Mesendoderm (in vitro differentiated cells): ENCODE measurements around the gene WWC1.

ENCODE experiments used
- DNase-seq: peaks from one replicate; pipeline ENCODE4 v3.0.0; 2013
- H2AK5ac ChIP-seq: 2 replicates; pipeline ENCODE4 v1.6.1; 2013; ENCODE audit warnings: low read length, inconsistent platforms
- H2BK120ac ChIP-seq: 2 replicates; pipeline ENCODE4 v1.6.1; 2013; ENCODE audit warnings: low read depth, mild to moderate bottlenecking, low read length, moderate library complexity, mixed read lengths
- H2BK15ac ChIP-seq: replicated peaks from 2 replicates; pipeline ENCODE4 v1.6.1; 2013; ENCODE audit warnings: low read depth, mild to moderate bottlenecking, moderate library complexity
- H2BK5ac ChIP-seq: 2 replicates; pipeline ENCODE4 v1.6.1; 2013; ENCODE audit warnings: low read length, inconsistent platforms
- H3K18ac ChIP-seq: 2 replicates; pipeline ENCODE4 v1.6.1; 2013; ENCODE audit warnings: mild to moderate bottlenecking, low read length, mixed read lengths
- H3K23ac ChIP-seq: one replicate; pipeline ENCODE4 v1.6.1; 2013; ENCODE audit warnings: low read length
- H3K27ac ChIP-seq: 2 replicates; pipeline ENCODE4 v1.5.1; 2013; ENCODE audit warnings: low read depth, mild to moderate bottlenecking, inconsistent platforms, low read length, moderate library complexity
- H3K27me3 ChIP-seq: 2 replicates; pipeline ENCODE4 v1.6.1; 2013; ENCODE audit warnings: low read length, control low read depth, mild to moderate bottlenecking, inconsistent platforms; ENCODE audit not compliant: insufficient read depth, poor library complexity
- H3K36me3 ChIP-seq: 2 replicates; pipeline ENCODE4 v1.6.1; 2013; ENCODE audit warnings: low read length, inconsistent platforms; ENCODE audit not compliant: control insufficient read depth, insufficient read depth
- H3K4ac ChIP-seq: one replicate; pipeline ENCODE4 v1.6.1; 2013; ENCODE audit warnings: low read depth, mild to moderate bottlenecking, low read length, moderate library complexity
- H3K4me1 ChIP-seq: 2 replicates; pipeline ENCODE4 v1.6.1; 2013; ENCODE audit warnings: low read depth, low read length, inconsistent platforms; ENCODE audit not compliant: control insufficient read depth
- H3K4me2 ChIP-seq: 2 replicates; pipeline ENCODE4 v1.6.1; 2013; ENCODE audit warnings: low read length
- H3K4me3 ChIP-seq: 2 replicates; pipeline ENCODE4 v1.5.1; 2013; ENCODE audit warnings: mild to moderate bottlenecking, low read length
- H3K56ac ChIP-seq: one replicate; pipeline ENCODE4 v1.6.1; 2013; ENCODE audit warnings: low read length
- H3K79me1 ChIP-seq: 2 replicates; pipeline ENCODE4 v1.6.1; 2013; ENCODE audit warnings: low read length, inconsistent platforms
- H3K79me2 ChIP-seq: 2 replicates; pipeline ENCODE4 v1.6.1; 2013; ENCODE audit warnings: mild to moderate bottlenecking, low read length; ENCODE audit not compliant: control insufficient read depth, insufficient read depth
- H3K9ac ChIP-seq: 2 replicates; pipeline ENCODE4 v1.6.1; 2013; ENCODE audit warnings: low read length, inconsistent platforms
- H4K5ac ChIP-seq: one replicate; pipeline ENCODE4 v1.6.1; 2013; ENCODE audit warnings: low read length
- H4K8ac ChIP-seq: one replicate; pipeline ENCODE4 v1.6.1; 2013; ENCODE audit warnings: low read depth, mild to moderate bottlenecking, control low read depth, low read length, moderate library complexity
- WGBS: extraction: QIAGEN DNeasy Blood & Tissue Kit; methylation state at CpG from one replicate; pipeline ENCODE4 v1.1.7; 2013; ENCODE audit warnings: low lambda C conversion rate, missing lambda C conversion rate; ENCODE audit not compliant: insufficient coverage; ENCODE audit errors: extremely low coverage; 5-methylcytosine and 5-hydroxymethylcytosine counted together

Gene WWC1

DNA sequence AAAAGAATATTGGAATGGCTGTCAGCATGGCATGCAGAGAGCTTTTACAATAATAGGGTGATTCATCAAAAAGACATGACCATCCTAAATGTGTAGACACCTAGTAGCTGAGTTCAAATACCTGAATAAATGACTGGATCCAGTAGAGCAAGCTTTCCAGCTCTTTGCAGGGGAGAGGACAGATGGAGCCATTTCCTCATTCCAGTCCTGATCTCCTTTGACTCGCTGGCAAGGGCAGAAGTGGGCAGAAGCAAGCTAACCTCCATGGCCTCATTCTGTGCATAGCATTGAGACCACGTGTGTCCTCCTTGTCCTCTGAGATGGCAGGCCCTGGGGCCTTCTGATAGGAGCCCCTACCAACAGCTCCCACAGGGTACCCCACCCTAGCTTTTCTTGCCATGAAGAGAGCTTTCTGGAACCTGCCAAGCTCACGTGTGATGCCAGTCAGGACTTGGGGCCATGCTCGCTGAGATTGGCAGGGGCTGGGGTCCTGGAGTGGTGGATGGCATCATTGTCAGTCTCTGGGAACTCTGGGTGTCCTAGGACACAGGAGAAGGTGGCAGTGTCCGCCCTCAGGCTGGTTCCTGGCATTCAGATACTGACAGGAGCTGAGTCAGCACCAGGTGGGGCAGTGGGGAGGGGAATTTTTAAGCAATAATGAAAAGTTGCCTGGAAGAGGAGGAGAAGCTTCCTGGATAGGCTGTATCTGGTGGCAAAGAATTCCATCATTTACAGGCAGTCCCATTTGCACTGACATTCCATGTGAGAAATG is 33.6 kb downstream of the WWC1 start:
- H3K79me2 ChIP-seq: peaks cover 6% of the 10 kb centered on the region
- WGBS: no CpG with 5 or more reads among the region's 5 CpGs
- no peak overlapping the region for H2BK5ac ChIP-seq
- H4K8ac ChIP-seq: no peak overlapping the region
- H3K79me1 ChIP-seq: peaks cover 11% of the 10 kb centered on the region
- no peak overlapping the region for H4K5ac ChIP-seq
- DNase-seq: peak; percentile 61
- no peak overlapping the region for H3K4me3 ChIP-seq
- no peak overlapping the region for H3K23ac ChIP-seq
- H2AK5ac ChIP-seq: no peak overlapping the region
- no peaks in the 10 kb centered on the region for H3K36me3 ChIP-seq
- no peak overlapping the region for H3K4me2 ChIP-seq
- no peak overlapping the region for H3K9ac ChIP-seq
- H3K27ac ChIP-seq: no peak overlapping the region
- no peak overlapping the region for H3K56ac ChIP-seq
- no peaks in the 10 kb centered on the region for H3K27me3 ChIP-seq
- peaks cover 9% of the 10 kb centered on the region for H3K4me1 ChIP-seq
- H3K18ac ChIP-seq: no peak overlapping the region
- H2BK120ac ChIP-seq: no peak overlapping the region
- H3K4ac ChIP-seq: no peak overlapping the region
- H2BK15ac ChIP-seq: no peak overlapping the region

DNA sequence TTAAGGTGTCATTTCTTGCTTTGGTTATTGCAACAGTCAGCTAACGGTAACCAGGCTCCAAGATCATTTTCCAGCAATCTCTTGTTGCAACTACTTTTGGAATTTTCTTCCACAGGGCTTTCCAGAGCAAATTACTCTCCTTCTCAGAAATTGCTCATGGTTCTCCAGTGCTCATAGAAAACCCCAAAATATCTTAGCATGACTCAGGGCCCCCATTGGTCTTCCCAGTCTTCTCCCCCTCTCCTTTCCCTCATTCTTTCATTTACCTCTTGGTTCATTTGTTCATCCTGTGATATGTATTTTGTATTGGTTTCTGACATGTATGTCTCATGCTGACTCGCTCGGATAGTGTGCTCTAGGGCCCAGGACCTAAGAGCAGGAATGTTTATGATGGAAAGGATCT is 35.6 kb downstream of the WWC1 start:
- Histone ChIP-seq H3K4me1 (peaks cover 13% of the 10 kb centered on the region), H2AK5ac (no peak overlapping the region), H3K18ac (no peak overlapping the region), H3K36me3 (no peaks in the 10 kb centered on the region), H4K5ac (no peak overlapping the region), H3K23ac (no peak overlapping the region), H3K4me2 (no peak overlapping the region), H3K79me2 (peaks cover 11% of the 10 kb centered on the region), H4K8ac (no peak overlapping the region), H3K79me1 (peaks cover 13% of the 10 kb centered on the region), H2BK15ac (no peak overlapping the region), H3K9ac (no peak overlapping the region), H2BK120ac (no peak overlapping the region), H3K27ac (no peak overlapping the region), H2BK5ac (no peak overlapping the region), H3K4me3 (no peak overlapping the region), H3K4ac (no peak overlapping the region), H3K27me3 (no peaks in the 10 kb centered on the region), H3K56ac (no peak overlapping the region)
- WGBS: no CpG with 5 or more reads among the region's 3 CpGs
- no peak for DNase-seq

DNA sequence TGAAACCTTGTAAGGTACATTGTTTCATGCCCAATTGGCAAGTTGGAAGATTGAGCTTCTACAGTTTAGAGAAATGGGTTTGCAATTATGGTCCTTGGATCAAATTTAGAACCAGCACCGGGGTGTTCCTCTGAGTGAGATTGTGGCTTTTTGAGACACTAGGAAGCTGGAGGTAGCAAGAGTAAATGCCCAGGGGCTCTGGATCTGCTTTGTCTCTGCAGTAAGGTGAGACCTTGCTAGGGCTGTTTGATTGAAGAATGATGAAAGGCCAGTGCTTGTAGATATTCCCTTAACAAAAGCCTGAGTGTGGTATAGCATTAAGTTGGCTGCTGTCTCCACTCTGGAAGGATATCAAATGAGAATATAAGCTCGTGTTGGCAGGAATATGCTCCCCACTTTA is 36.0 kb downstream of the WWC1 start:
- DNase-seq: no peak
- Histone ChIP-seq H2BK15ac (no peak overlapping the region), H4K8ac (no peak overlapping the region), H3K4me2 (no peak overlapping the region), H4K5ac (no peak overlapping the region), H3K9ac (no peak overlapping the region), H3K18ac (no peak overlapping the region), H3K23ac (no peak overlapping the region), H3K79me1 (peaks cover 13% of the 10 kb centered on the region), H3K27ac (no peak overlapping the region), H2AK5ac (no peak overlapping the region), H3K27me3 (no peaks in the 10 kb centered on the region), H3K4me1 (peaks cover 13% of the 10 kb centered on the region), H2BK120ac (no peak overlapping the region), H3K4ac (no peak overlapping the region), H2BK5ac (no peak overlapping the region), H3K56ac (peak overlapping the region; percentile 5), H3K36me3 (no peaks in the 10 kb centered on the region), H3K79me2 (peaks cover 11% of the 10 kb centered on the region), H3K4me3 (no peak overlapping the region)
- no CpG with 5 or more reads among the region's 2 CpGs for WGBS

DNA sequence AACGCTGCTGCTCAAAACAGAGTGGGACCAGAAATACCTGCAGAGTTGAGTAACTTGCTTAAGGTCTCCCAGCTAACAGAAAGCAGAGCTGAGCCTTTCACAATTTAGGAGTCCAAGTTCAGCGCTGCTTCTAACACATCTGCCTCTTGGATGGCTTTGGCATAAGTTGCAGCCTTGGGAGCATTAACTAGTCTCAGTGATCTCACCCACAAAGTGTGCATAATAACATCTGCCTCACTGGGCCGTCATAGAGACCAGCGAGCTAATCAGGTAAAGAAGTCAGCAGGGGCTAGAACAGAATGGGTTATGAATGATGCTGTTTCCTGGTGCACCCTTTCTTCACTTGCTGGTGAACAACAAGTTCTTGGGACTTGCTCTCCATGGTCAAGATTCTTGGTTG is 36.5 kb downstream of the WWC1 start:
- Histone ChIP-seq H3K36me3 (no peaks in the 10 kb centered on the region), H3K79me2 (peaks cover 11% of the 10 kb centered on the region), H3K4me3 (no peak overlapping the region), H2BK120ac (no peak overlapping the region), H2AK5ac (no peak overlapping the region), H2BK5ac (no peak overlapping the region), H3K79me1 (peaks cover 13% of the 10 kb centered on the region), H2BK15ac (no peak overlapping the region), H3K4me2 (no peak overlapping the region), H3K27ac (no peak overlapping the region), H3K23ac (no peak overlapping the region), H3K9ac (no peak overlapping the region), H4K5ac (no peak overlapping the region), H3K56ac (peak overlapping the region; percentile 5), H3K4ac (no peak overlapping the region), H3K18ac (no peak overlapping the region), H3K4me1 (peaks cover 13% of the 10 kb centered on the region), H4K8ac (no peak overlapping the region), H3K27me3 (no peaks in the 10 kb centered on the region)
- DNase-seq: peak; percentile 62
- WGBS: no CpG with 5 or more reads among the region's 4 CpGs

DNA sequence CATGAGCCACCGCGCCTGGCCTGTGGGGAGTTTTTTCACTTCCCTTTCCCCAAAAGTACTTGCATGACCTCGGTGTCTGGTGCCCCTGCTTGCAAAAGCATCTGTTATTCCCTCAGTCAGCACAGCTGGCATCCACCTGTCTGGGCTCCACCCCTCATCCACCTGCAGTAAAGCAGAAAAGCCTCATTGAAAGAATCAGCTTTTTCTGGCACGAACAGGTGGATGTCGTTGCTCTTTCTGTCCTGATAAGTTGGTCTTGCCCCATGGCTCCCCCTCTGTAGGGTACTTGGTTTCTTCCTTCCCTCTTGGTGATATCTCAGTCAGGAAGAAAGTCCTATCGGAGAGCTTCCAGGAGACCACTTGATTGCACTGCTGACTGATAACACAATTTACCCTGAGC is 37.4 kb downstream of the WWC1 start:
- H3K27ac ChIP-seq: no peak overlapping the region
- no peak overlapping the region for H2BK15ac ChIP-seq
- no peak overlapping the region for H3K4ac ChIP-seq
- H3K4me2 ChIP-seq: no peak overlapping the region
- peak; percentile 98 for DNase-seq
- H3K56ac ChIP-seq: peak overlapping the region; percentile 34
- H3K79me1 ChIP-seq: peaks cover 13% of the 10 kb centered on the region
- H3K36me3 ChIP-seq: no peaks in the 10 kb centered on the region
- no peak overlapping the region for H2AK5ac ChIP-seq
- no peak overlapping the region for H3K4me3 ChIP-seq
- H3K23ac ChIP-seq: no peak overlapping the region
- no peak overlapping the region for H3K9ac ChIP-seq
- H3K27me3 ChIP-seq: no peaks in the 10 kb centered on the region
- no peak overlapping the region for H4K8ac ChIP-seq
- no peak overlapping the region for H2BK120ac ChIP-seq
- no peak overlapping the region for H4K5ac ChIP-seq
- H3K4me1 ChIP-seq: peaks cover 15% of the 10 kb centered on the region
- no CpG with 5 or more reads among the region's 6 CpGs for WGBS
- H3K18ac ChIP-seq: no peak overlapping the region
- peaks cover 11% of the 10 kb centered on the region for H3K79me2 ChIP-seq
- no peak overlapping the region for H2BK5ac ChIP-seq

DNA sequence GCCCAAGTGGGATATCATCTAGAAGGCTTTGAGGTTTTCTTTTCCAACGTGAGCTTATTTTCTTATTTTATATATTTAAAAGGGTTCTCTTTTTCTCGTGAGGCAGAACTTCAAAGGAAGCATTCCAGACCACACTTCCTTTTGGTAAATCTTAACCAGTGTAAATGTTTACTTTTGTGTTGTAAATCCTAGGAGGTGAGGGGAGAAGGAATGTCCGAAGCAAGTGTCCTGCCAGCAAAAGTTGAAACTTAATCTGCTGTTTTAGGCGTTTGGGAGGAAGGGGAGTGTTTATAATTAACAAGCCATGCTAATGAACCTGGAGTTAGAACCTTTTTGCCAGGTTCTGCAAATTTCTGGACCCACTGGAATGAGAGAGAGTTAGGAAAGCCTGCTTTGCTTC is 37.9 kb downstream of the WWC1 start:
- Histone ChIP-seq H4K5ac (no peak overlapping the region), H3K56ac (peak overlapping the region; percentile 25), H3K4me3 (no peak overlapping the region), H4K8ac (no peak overlapping the region), H3K27ac (peak overlapping the region; percentile 65), H2BK120ac (no peak overlapping the region), H2BK15ac (no peak overlapping the region), H2BK5ac (no peak overlapping the region), H3K4me2 (no peak overlapping the region), H3K79me1 (peaks cover 13% of the 10 kb centered on the region), H3K4me1 (peaks cover 18% of the 10 kb centered on the region), H3K9ac (no peak overlapping the region), H3K23ac (no peak overlapping the region), H3K18ac (no peak overlapping the region), H3K79me2 (peaks cover 11% of the 10 kb centered on the region), H2AK5ac (no peak overlapping the region), H3K36me3 (no peaks in the 10 kb centered on the region), H3K27me3 (no peaks in the 10 kb centered on the region), H3K4ac (no peak overlapping the region)
- no CpG with 5 or more reads among the region's 4 CpGs for WGBS
- DNase-seq: no peak
